ENCODE data around the gene DVL1.

DVL1 gene

GRCh38 chr1:1376551-1377226, 27.5 kb upstream of the DVL1 start:
- no peak for DNase-seq (ENCODE audit: extremely low read depth, insufficient read length)
- Histone ChIP-seq H3K36me3 (ENCODE audit: control insufficient read depth, insufficient read depth, low read length) (peaks cover 13% of the 10 kb centered on the region), H3K27me3 (replicated peaks; ENCODE audit: control insufficient read depth, insufficient read depth, low read length) (no peaks in the 10 kb centered on the region), H3K4me3 (replicated peaks; ENCODE audit: low read depth, low read length) (peak overlapping the region; percentile 97; the same call in 1 of the 2 replicates)
- TF ChIP-seq, protein P1, sequence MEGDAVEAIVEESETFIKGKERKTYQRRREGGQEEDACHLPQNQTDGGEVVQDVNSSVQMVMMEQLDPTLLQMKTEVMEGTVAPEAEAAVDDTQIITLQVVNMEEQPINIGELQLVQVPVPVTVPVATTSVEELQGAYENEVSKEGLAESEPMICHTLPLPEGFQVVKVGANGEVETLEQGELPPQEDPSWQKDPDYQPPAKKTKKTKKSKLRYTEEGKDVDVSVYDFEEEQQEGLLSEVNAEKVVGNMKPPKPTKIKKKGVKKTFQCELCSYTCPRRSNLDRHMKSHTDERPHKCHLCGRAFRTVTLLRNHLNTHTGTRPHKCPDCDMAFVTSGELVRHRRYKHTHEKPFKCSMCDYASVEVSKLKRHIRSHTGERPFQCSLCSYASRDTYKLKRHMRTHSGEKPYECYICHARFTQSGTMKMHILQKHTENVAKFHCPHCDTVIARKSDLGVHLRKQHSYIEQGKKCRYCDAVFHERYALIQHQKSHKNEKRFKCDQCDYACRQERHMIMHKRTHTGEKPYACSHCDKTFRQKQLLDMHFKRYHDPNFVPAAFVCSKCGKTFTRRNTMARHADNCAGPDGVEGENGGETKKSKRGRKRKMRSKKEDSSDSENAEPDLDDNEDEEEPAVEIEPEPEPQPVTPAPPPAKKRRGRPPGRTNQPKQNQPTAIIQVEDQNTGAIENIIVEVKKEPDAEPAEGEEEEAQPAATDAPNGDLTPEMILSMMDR (IDR thresholded peaks at IDR 0.05; ENCODE audit: insufficient read depth, low read length, poor library complexity, severe bottlenecking): no peak

GRCh38 chr1:1374929-1375662, 25.9 kb upstream of the DVL1 start, which contains the start of gene AURKAIP1:
Gene AURKAIP1, minus strand, starts transcription at chr1:1375207. Its CDS starts 451 bp downstream, at chr1:1374756.
- TF ChIP-seq, protein P1 (IDR thresholded peaks at IDR 0.05; ENCODE audit: insufficient read depth, low read length, poor library complexity, severe bottlenecking): no peak
- peaks cover 11% of the 10 kb centered on the region for H3K36me3 ChIP-seq (ENCODE audit: control insufficient read depth, insufficient read depth, low read length)
- H3K4me3 ChIP-seq (replicated peaks; ENCODE audit: low read depth, low read length): peak within 1 kb of the TSS; percentile 97
- H3K27me3 ChIP-seq (replicated peaks; ENCODE audit: control insufficient read depth, insufficient read depth, low read length): no peaks in the 10 kb centered on the region
- DNase-seq (ENCODE audit: extremely low read depth, insufficient read length): peak; percentile 99

DNA sequence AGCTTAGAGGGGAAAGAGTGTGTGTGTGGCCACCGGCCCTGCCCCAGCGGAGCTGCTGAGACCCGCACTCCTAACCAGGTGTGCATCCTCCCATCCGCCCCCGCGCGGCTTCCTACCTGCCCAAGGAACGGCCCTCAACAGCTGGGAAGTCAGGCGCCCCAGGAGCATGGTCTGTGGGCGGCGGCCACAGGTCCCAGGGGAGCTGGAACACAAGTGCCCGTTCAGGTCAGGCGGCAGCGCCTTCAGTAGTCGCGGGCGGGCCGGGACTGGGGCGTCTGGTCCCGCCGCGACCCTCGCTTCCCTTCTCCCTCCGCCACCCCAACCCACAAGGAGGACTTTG, 25.3 kb upstream of the DVL1 start:
- DNase-seq (ENCODE audit: extremely low read depth, insufficient read length): no peak
- TF ChIP-seq, protein P1 (IDR thresholded peaks at IDR 0.05; ENCODE audit: insufficient read depth, low read length, poor library complexity, severe bottlenecking): no peak

GRCh38 chr1:1373815-1374588, 24.8 kb upstream of the DVL1 start:
- TF ChIP-seq, protein P1 (IDR thresholded peaks at IDR 0.05; ENCODE audit: insufficient read depth, low read length, poor library complexity, severe bottlenecking): no peak
- DNase-seq (ENCODE audit: extremely low read depth, insufficient read length): peak; percentile 23
- Histone ChIP-seq H3K27me3 (replicated peaks; ENCODE audit: control insufficient read depth, insufficient read depth, low read length) (no peaks in the 10 kb centered on the region), H3K4me3 (replicated peaks; ENCODE audit: low read depth, low read length) (peak overlapping the region; percentile 97), H3K36me3 (ENCODE audit: control insufficient read depth, insufficient read depth, low read length) (peaks cover 11% of the 10 kb centered on the region)

More for the DNA sequence above, 25.3 kb upstream of the DVL1 start:
- Histone ChIP-seq H3K27me3 (replicated peaks; ENCODE audit: control insufficient read depth, insufficient read depth, low read length) (no peaks in the 10 kb centered on the region), H3K36me3 (ENCODE audit: control insufficient read depth, insufficient read depth, low read length) (peaks cover 11% of the 10 kb centered on the region), H3K4me3 (replicated peaks; ENCODE audit: low read depth, low read length) (peak overlapping the region; percentile 97)

- Histone ChIP-seq H3K36me3 (ENCODE audit: control insufficient read depth, insufficient read depth, low read length) (peaks cover 11% of the 10 kb centered on the region), H3K27me3 (replicated peaks; ENCODE audit: control insufficient read depth, insufficient read depth, low read length) (no peaks in the 10 kb centered on the region), H3K4me3 (replicated peaks; ENCODE audit: low read depth, low read length) (peak overlapping the region; percentile 97; the same call in 1 of the 2 replicates)
- DNase-seq (ENCODE audit: extremely low read depth, insufficient read length): no peak
- TF ChIP-seq, protein P1 (IDR thresholded peaks at IDR 0.05; ENCODE audit: insufficient read depth, low read length, poor library complexity, severe bottlenecking): no peak
Measured at GRCh38 chr1:1373051-1373814, 24.0 kb upstream of the DVL1 start.
